Measurements from ENCODE around the gene GALNT11.

GALNT11 gene

GRCh38 chr7:152112829-152113228 is 87.4 kb downstream of the GALNT11 start:
- TF ChIP-seq, protein P1, sequence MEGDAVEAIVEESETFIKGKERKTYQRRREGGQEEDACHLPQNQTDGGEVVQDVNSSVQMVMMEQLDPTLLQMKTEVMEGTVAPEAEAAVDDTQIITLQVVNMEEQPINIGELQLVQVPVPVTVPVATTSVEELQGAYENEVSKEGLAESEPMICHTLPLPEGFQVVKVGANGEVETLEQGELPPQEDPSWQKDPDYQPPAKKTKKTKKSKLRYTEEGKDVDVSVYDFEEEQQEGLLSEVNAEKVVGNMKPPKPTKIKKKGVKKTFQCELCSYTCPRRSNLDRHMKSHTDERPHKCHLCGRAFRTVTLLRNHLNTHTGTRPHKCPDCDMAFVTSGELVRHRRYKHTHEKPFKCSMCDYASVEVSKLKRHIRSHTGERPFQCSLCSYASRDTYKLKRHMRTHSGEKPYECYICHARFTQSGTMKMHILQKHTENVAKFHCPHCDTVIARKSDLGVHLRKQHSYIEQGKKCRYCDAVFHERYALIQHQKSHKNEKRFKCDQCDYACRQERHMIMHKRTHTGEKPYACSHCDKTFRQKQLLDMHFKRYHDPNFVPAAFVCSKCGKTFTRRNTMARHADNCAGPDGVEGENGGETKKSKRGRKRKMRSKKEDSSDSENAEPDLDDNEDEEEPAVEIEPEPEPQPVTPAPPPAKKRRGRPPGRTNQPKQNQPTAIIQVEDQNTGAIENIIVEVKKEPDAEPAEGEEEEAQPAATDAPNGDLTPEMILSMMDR (conservative IDR thresholded peaks at IDR 0.05; ENCODE audit: low read length), result no peak
- no peak for DNase-seq (ENCODE audit: low read depth)
- H3K4me3 ChIP-seq (ENCODE audit: low read length), result no peak overlapping the region

DNA sequence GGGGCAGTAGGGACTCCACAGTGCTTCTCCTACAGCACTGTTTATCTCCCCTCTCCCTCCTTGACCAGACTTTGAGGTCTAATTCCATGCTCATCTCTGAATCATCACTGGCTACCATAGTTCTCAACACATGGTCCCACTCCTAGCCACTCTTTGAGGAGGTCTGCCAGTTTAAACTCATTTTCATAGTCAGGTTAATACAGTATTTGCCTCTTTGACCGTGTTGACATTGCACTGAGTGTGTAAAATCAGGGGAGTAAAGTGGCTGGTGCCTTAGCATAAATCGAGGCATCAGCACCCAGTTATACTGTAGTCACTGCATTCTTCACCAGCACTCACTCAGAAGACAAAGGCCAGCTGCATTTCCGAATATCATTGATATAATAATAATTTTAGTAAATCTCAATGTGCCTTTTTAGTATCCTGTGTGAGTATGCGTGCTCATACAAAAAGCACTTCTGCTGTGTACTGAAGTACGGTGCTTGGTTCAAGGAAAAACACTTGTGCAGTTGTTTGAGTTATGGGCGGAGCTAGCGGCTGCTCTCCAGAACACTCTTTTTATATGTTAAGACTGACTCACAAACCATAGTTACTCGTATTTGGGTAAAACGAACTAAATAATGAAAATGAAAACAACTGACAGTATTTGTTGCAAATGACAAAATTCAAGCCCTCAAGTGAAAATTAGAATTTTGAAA is 89.7 kb downstream of the GALNT11 start:
- no peak overlapping the region for H3K4me3 ChIP-seq (ENCODE audit: low read length)
- DNase-seq (ENCODE audit: low read depth), result no peak
- TF ChIP-seq, protein P1 (conservative IDR thresholded peaks at IDR 0.05; ENCODE audit: low read length), result no peak

GRCh38 chr7:152117356-152117755 is 91.9 kb downstream of the GALNT11 start:
- DNase-seq (ENCODE audit: low read depth), result no peak
- no peak overlapping the region for H3K4me3 ChIP-seq (ENCODE audit: low read length)
- TF ChIP-seq, protein P1 (conservative IDR thresholded peaks at IDR 0.05; ENCODE audit: low read length), result no peak

DNA sequence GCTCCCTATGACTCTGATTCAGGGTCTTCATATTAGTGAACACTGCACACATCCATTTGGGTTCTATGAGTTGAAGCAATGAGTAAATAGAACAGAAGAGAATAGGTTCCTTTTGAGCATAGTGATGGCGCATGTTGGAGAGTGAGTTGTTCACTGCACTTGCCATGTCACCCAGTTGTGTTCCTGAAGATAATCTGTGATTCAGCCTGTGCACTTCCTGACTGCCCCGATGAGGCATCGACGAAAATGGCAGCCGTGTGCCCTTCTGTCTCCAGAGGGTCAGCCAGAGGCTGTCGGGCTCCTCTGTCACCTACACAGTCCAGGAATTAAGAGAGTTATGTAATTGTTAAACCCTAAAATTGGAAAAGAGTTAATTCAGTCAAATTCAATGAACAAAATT is 94.7 kb downstream of the GALNT11 start:
- DNase-seq (ENCODE audit: low read depth), result no peak
- TF ChIP-seq, protein P1 (conservative IDR thresholded peaks at IDR 0.05; ENCODE audit: low read length), result no peak
- no peak overlapping the region for H3K4me3 ChIP-seq (ENCODE audit: low read length)

GRCh38 chr7:152120776-152121175 is 95.3 kb downstream of the GALNT11 start:
- no peak for DNase-seq (ENCODE audit: low read depth)
- TF ChIP-seq, protein P1 (conservative IDR thresholded peaks at IDR 0.05; ENCODE audit: low read length), result no peak
- H3K4me3 ChIP-seq (ENCODE audit: low read length), result no peak overlapping the region

- no peak for DNase-seq (ENCODE audit: low read depth)
- TF ChIP-seq, protein P1 (conservative IDR thresholded peaks at IDR 0.05; ENCODE audit: low read length), result no peak
- H3K4me3 ChIP-seq (ENCODE audit: low read length), result no peak overlapping the region
Measured at GRCh38 chr7:152121432-152121831, 96.0 kb downstream of the GALNT11 start.

- TF ChIP-seq, protein P1 (conservative IDR thresholded peaks at IDR 0.05; ENCODE audit: low read length), result no peak
- DNase-seq (ENCODE audit: low read depth), result no peak
- no peak overlapping the region for H3K4me3 ChIP-seq (ENCODE audit: low read length)
Measured at GRCh38 chr7:152122540-152122939, 97.1 kb downstream of the GALNT11 start.
